ENCODE measurements around the gene SLC8A1. TPM values are rescaled to one million over a fixed set of nuclear protein-coding genes. Genes with fewer than 3 reads are reported as not detected.

The SLC8A1 gene
- total RNA-seq, 1 experiment from 2014 or later = 1.7 TPM

DNA sequence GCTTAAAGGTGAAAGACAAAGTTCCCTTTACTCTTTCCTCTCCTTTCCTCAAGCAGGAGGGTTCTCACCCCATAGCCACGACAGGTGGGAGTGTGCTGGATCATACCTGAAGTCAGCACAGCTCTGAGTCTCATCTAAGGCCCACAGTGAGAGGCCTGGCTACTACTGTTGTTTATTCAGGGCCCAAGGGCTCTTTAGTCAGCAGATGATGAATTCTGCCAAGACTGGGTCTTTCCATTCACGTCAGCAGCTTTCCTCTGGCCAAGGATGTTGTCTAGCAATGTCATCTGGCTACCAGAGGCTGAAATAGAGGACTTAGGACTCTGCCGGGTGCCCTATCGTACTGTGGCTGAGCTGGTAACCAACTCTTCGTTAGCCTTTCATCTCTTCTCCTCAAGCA, 364.5 kb downstream of the SLC8A1 start:
- Histone ChIP-seq H2BK5ac (ENCODE audit: insufficient read length, low read length) (no peak overlapping the region), H4K91ac (ENCODE audit: insufficient read length, low read depth, low read length) (no peak overlapping the region), H3K79me2 (ENCODE audit: insufficient read depth, low read length) (no peaks in the 10 kb centered on the region), H2BK120ac (ENCODE audit: low read depth, low read length, poor library complexity, severe bottlenecking) (no peak overlapping the region), H3K4me1 (ENCODE audit: insufficient read depth, low read length) (no peaks in the 10 kb centered on the region), H4K5ac (ENCODE audit: insufficient read length, low read depth, low read length) (no peak overlapping the region), H3K18ac (ENCODE audit: insufficient read length, low read depth, low read length) (no peak overlapping the region), H3K9me3 (ENCODE audit: control insufficient read depth, low read depth, low read length) (no peaks in the 10 kb centered on the region), H3K23me2 (ENCODE audit: insufficient read length, low read depth, low read length, poor library complexity, severe bottlenecking) (no peaks in the 10 kb centered on the region), H4K8ac (replicated peaks; ENCODE audit: insufficient read length, low read depth, low read length) (no peak overlapping the region), H2BK15ac (ENCODE audit: low read depth, low read length) (no peak overlapping the region), H3K4ac (ENCODE audit: low read depth, low read length) (no peak overlapping the region), H3K27ac (ENCODE audit: insufficient read length, low read depth, low read length) (no peak overlapping the region), H3K14ac (ENCODE audit: insufficient read depth, low read length) (no peak overlapping the region), H3K79me1 (ENCODE audit: insufficient read depth, low read depth, low read length, poor library complexity, severe bottlenecking) (no peaks in the 10 kb centered on the region), H2BK20ac (ENCODE audit: low read depth, low read length, poor library complexity, severe bottlenecking) (no peak overlapping the region), H3K4me2 (ENCODE audit: insufficient read depth, insufficient read length, low read length) (no peak overlapping the region), H2AFZ (ENCODE audit: low read length) (no peak overlapping the region), H3T11ph (ENCODE audit: low read length) (no peak overlapping the region), H3K23ac (ENCODE audit: insufficient read length, low read depth, low read length) (no peak overlapping the region), H4K20me1 (ENCODE audit: control insufficient read depth, insufficient read depth, insufficient read length) (no peaks in the 10 kb centered on the region), H3K56ac (ENCODE audit: insufficient read length, low read depth, low read length) (no peak overlapping the region), H3K27me3 (ENCODE audit: insufficient read depth, low read length) (no peaks in the 10 kb centered on the region), H3K9ac (ENCODE audit: extremely low read depth, insufficient read length, low read length) (no peak overlapping the region), H2BK12ac (ENCODE audit: insufficient read length, low read depth, low read length) (no peak overlapping the region), H2AK5ac (ENCODE audit: insufficient read length, low read length) (no peak overlapping the region)
- WGBS (ENCODE audit: extremely low coverage, insufficient read length, low lambda C conversion rate) = no CpG with 5 or more reads among the region's 5 CpGs
- no peak for DNase-seq
- H3K27ac Mint-ChIP-seq = no peak overlapping the region; a peak in 2 of 7 replicates
- no peak overlapping the region for H3K4me3 Mint-ChIP-seq
- H3K9me3 Mint-ChIP-seq = peaks cover 0 to 10% of the 10 kb centered on the region in 2 experiments; a peak in 3 of 5 replicates
- TF ChIP-seq, protein P1, sequence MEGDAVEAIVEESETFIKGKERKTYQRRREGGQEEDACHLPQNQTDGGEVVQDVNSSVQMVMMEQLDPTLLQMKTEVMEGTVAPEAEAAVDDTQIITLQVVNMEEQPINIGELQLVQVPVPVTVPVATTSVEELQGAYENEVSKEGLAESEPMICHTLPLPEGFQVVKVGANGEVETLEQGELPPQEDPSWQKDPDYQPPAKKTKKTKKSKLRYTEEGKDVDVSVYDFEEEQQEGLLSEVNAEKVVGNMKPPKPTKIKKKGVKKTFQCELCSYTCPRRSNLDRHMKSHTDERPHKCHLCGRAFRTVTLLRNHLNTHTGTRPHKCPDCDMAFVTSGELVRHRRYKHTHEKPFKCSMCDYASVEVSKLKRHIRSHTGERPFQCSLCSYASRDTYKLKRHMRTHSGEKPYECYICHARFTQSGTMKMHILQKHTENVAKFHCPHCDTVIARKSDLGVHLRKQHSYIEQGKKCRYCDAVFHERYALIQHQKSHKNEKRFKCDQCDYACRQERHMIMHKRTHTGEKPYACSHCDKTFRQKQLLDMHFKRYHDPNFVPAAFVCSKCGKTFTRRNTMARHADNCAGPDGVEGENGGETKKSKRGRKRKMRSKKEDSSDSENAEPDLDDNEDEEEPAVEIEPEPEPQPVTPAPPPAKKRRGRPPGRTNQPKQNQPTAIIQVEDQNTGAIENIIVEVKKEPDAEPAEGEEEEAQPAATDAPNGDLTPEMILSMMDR (conservative IDR thresholded peaks at IDR 0.05) = no peak
- no peaks in the 10 kb centered on the region for H3K27me3 Mint-ChIP-seq (ENCODE audit: low read depth)
- no peaks in the 10 kb centered on the region for H3K4me1 Mint-ChIP-seq
- peaks cover 0 to 11% (median 0%) of the 10 kb centered on the region in 3 experiments; a peak in 3 of 7 replicates for H3K36me3 Mint-ChIP-seq (ENCODE audit: insufficient read depth in 1 of 3, low read depth in 3 of 3)

All from H9 (cell line).